Measurements from ENCODE around the gene DOCK2.

GRCh38 chr5:169910393-169910792, 273.3 kb downstream of the DOCK2 start:
- no peak for TF ChIP-seq CTCF (conservative IDR thresholded peaks at IDR 0.05; ENCODE audit: low read length)
- TF ChIP-seq EZH2phosphoT487 (IDR thresholded peaks at IDR 0.05; ENCODE audit: borderline replicate concordance, low read depth, low read length): no peak

Data from OCI-LY7 (cell line).